ENCODE results near the gene MED26. TPM values are rescaled to one million over a fixed set of nuclear protein-coding genes. Genes with fewer than 3 reads are reported as not detected.

Gene MED26
- total and polyA plus RNA-seq, 2 of the 8 experiments (the other 6 are each of a cell fraction or from before 2014, with no cell fraction given), result 5.3 to 10.7 TPM

- H3K79me1 ChIP-seq (ENCODE audit: low read depth, low read length), result peaks cover 42% of the 10 kb centered on the region
- peaks cover 9 to 33% of the 10 kb centered on the region in 2 experiments for H4K20me1 ChIP-seq (replicated peaks in 1 of 2; ENCODE audit: control insufficient read depth in 1 of 2, insufficient read depth in 2 of 2, low read length in 2 of 2)
- H2AK5ac ChIP-seq (ENCODE audit: low read depth, low read length), result no peak overlapping the region
- 78% methylated on average over 4 of the region's 4 CpGs; no CpG with 5 or more reads in 1 of the 2 experiments for WGBS, 2 experiments (ENCODE audit: extremely low coverage in 1 of 2, insufficient coverage in 1 of 2, insufficient read length in 1 of 2, insufficient replicate concordance in 2 of 2, low coverage in 1 of 2, low lambda C conversion rate in 2 of 2, missing lambda C conversion rate in 1 of 2)
- no peak overlapping the region for H2BK15ac ChIP-seq (ENCODE audit: low read length)
- no peak overlapping the region for H4K8ac ChIP-seq (ENCODE audit: extremely low read depth, insufficient read depth, low read length)
- no peak overlapping the region for H3K27ac ChIP-seq (ENCODE audit: low read depth, low read length)
- no peak overlapping the region for H3K4me2 ChIP-seq (ENCODE audit: insufficient read depth in 1 of 2, low read depth in 2 of 2, low read length in 2 of 2)
- TF ChIP-seq BCL11A (IDR thresholded peaks at IDR 0.05; ENCODE audit: low read depth in 2 of 2, low read length in 2 of 2) (no peak), SIRT6 (IDR thresholded peaks at IDR 0.05; ENCODE audit: low read length) (no peak), NRF1 (IDR thresholded peaks at IDR 0.05; ENCODE audit: low read depth, low read length) (no peak), RNF2 (IDR thresholded peaks at IDR 0.05; ENCODE audit: borderline replicate concordance, low read depth, low read length, missing control alignments, poor library complexity, severe bottlenecking) (no peak), EP300 (IDR thresholded peaks at IDR 0.05; ENCODE audit: borderline replicate concordance in 1 of 2, low read depth in 2 of 2, low read length in 2 of 2) (no peak), SP2 (IDR thresholded peaks at IDR 0.05; ENCODE audit: low read length) (no peak), KDM1A (IDR thresholded peaks at IDR 0.05; ENCODE audit: borderline replicate concordance, low read length) (no peak), POU5F1 (IDR thresholded peaks at IDR 0.05; ENCODE audit: low read depth, low read length) (no peak), CBX8 (IDR thresholded peaks at IDR 0.05; ENCODE audit: borderline replicate concordance, low read depth, low read length) (no peak), BRCA1 (IDR thresholded peaks at IDR 0.05; ENCODE audit: low read depth, low read length) (no peak), EZH2 (IDR thresholded peaks at IDR 0.05; ENCODE audit: low read depth, low read length, severe bottlenecking) (no peak), ASH2L (IDR thresholded peaks at IDR 0.05; ENCODE audit: low read length) (no peak), ZNF274 (IDR thresholded peaks at IDR 0.05; ENCODE audit: borderline replicate concordance, extremely low read depth, low read length) (no peak)
- H3K9me3 ChIP-seq (ENCODE audit: insufficient read depth in 2 of 2, low read depth in 1 of 2, low read length in 1 of 2), result no peaks in the 10 kb centered on the region
- no peak overlapping the region for H3K4ac ChIP-seq (replicated peaks; ENCODE audit: insufficient read length, low read depth, low read length)
- no peak overlapping the region for H3K4me3 ChIP-seq (ENCODE audit: extremely low read depth in 1 of 4, insufficient read depth in 2 of 4, low read depth in 3 of 4, low read length in 4 of 4)
- H2BK20ac ChIP-seq (ENCODE audit: low read length), result no peak overlapping the region
- H3K4me1 ChIP-seq (replicated peaks in 1 of 4; ENCODE audit: control insufficient read depth in 3 of 4, insufficient read depth in 4 of 4, low read length in 3 of 4), result no peaks in the 10 kb centered on the region; a peak in 1 of 7 replicates
- H3K27me3 ChIP-seq (replicated peaks in 1 of 4; ENCODE audit: control insufficient read depth in 3 of 4, extremely low read depth in 1 of 4, insufficient read depth in 3 of 4, low read length in 3 of 4), result no peaks in the 10 kb centered on the region
- H3K14ac ChIP-seq (ENCODE audit: insufficient read length), result no peak overlapping the region
- no peak overlapping the region for H2BK120ac ChIP-seq (replicated peaks; ENCODE audit: low read depth, low read length)
- no peaks in the 10 kb centered on the region for H3K23me2 ChIP-seq (ENCODE audit: low read depth, low read length)
- H4K5ac ChIP-seq (ENCODE audit: insufficient read length, low read depth, low read length), result no peak overlapping the region
- POLR2A ChIA-PET (ENCODE audit: partially characterized antibody), result no interaction called here
- no peak for DNase-seq (ENCODE audit: low read depth in 1 of 2, low spot score in 2 of 2)
- no peak overlapping the region for H2BK5ac ChIP-seq (ENCODE audit: low read depth, low read length)
- no peak overlapping the region for H2AFZ ChIP-seq (ENCODE audit: low read length)
- H2BK12ac ChIP-seq (ENCODE audit: low read depth, low read length), result no peak overlapping the region
- H3K18ac ChIP-seq (ENCODE audit: extremely low read depth, low read length), result no peak overlapping the region
- no peak overlapping the region for H4K91ac ChIP-seq (replicated peaks; ENCODE audit: insufficient read length, low read length)
- FAIRE-seq, result no peak
- peaks cover 0 to 87% of the 10 kb centered on the region in 2 experiments; a peak in 3 of 4 replicates for H3K79me2 ChIP-seq (ENCODE audit: control insufficient read depth in 1 of 2, insufficient read depth in 2 of 2, low read length in 2 of 2)
- no peak overlapping the region for H3K9ac ChIP-seq (replicated peaks in 1 of 4; ENCODE audit: extremely low read depth in 1 of 4, low read depth in 3 of 4, low read length in 3 of 4)
- CTCF ChIA-PET (ENCODE audit: partially characterized antibody), result interaction anchor here (0.9 to 1.7 kb wide), 3 partner anchors 11 to 14 kb away, joined by 4 to 5 read pairs (median 4); no protein-coding TSS in a partner anchor
- H3K36me3 ChIP-seq (ENCODE audit: control insufficient read depth in 2 of 4, insufficient read depth in 4 of 4, low read length in 3 of 4), result no peaks in the 10 kb centered on the region
- no peak overlapping the region for H3K56ac ChIP-seq (replicated peaks; ENCODE audit: insufficient read length, low read depth, low read length)
- no peak overlapping the region for H3K23ac ChIP-seq (ENCODE audit: insufficient read length)
These were observed 29.2 kb downstream of the MED26 start for GRCh38 chr19:16598848-16599247.

Data from H1 (cell line).